SK-N-MC (cell line): Measurements from ENCODE around the gene C12orf56.

Experiments
- FOXP2 ChIP-seq: optimal IDR thresholded peaks from 2 replicates; pipeline ENCODE3; 2011; ENCODE audit warnings: mild to moderate bottlenecking, moderate library complexity; ENCODE audit not compliant: insufficient read depth; ENCODE audit errors: extremely low read length, control extremely low read depth
- POLR2AphosphoS5 ChIP-seq: IDR thresholded peaks from 2 replicates; pipeline ENCODE4 v1.6.1; 2012; ENCODE audit warnings: mild to moderate bottlenecking, low read depth, low read length, borderline replicate concordance

DNA sequence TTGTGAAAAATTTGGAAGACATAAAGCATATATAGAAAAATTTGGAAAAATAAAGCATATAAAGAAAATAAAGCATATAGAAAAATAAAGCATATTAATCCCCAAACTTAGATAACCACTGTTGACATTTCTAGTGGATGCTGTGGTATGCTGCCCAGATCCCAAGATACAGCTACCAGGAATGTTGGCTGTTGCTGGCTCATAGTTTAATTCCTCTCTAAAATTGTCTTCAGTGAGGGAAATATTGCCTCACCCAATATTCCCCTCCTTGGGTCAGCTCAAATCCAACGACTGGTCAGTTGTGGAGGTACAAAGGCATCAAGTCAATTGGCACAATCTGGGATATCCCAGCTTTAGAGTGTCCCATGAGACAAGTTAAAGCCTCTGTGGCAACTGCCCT lies 158.4 kb downstream of the C12orf56 start:
- TF ChIP-seq POLR2AphosphoS5: no peak
- TF ChIP-seq FOXP2: no peak
